ENCODE measurements around the gene FAM13C.

DNA sequence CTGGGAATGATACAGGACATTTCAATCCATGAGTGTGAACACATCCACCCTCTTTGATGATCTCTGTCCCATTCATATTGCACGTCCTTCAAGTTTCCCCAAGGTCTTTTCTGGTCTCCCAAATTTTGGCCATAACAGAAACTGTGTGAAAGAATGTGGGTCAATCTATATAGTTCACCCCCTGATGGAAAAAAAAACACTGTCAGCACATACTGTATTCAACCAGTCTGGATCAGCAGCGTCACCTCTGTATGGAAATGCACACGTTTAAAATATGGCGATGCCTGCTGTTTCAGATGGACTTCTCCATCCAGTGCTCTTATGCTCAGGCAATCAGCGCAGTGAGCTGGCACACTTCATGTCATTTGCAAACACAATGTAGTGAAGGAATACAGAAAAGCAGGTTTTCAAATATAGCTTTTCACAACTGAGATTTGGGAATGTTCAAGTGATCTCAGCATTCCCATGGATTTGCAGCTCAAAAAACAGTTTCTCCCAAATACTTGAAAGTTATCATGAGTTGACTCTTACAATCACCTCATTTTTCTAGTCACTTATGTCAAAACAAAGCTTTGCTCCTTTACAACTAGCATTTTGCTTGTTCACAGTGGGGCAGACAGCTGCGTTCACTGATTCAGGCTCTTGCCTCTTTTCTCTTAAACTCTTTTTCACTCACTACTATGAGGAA, 61.1 kb downstream of the FAM13C start:
- TF ChIP-seq, protein P1, sequence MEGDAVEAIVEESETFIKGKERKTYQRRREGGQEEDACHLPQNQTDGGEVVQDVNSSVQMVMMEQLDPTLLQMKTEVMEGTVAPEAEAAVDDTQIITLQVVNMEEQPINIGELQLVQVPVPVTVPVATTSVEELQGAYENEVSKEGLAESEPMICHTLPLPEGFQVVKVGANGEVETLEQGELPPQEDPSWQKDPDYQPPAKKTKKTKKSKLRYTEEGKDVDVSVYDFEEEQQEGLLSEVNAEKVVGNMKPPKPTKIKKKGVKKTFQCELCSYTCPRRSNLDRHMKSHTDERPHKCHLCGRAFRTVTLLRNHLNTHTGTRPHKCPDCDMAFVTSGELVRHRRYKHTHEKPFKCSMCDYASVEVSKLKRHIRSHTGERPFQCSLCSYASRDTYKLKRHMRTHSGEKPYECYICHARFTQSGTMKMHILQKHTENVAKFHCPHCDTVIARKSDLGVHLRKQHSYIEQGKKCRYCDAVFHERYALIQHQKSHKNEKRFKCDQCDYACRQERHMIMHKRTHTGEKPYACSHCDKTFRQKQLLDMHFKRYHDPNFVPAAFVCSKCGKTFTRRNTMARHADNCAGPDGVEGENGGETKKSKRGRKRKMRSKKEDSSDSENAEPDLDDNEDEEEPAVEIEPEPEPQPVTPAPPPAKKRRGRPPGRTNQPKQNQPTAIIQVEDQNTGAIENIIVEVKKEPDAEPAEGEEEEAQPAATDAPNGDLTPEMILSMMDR (conservative IDR thresholded peaks at IDR 0.05 in 1 of 2, IDR thresholded peaks at IDR 0.05 in 1 of 2; ENCODE audit: extremely low read depth in 1 of 2, insufficient read depth in 1 of 2, low read depth in 1 of 2, low read length in 2 of 2), result no peak
- TF ChIP-seq EZH2 (IDR thresholded peaks at IDR 0.05; ENCODE audit: borderline replicate concordance, low read length), result no peak
